SK-N-SH treated with all-trans-retinoic acid at 6 μM for 48 hours (cell line): ENCODE results near the gene SRP72.

ENCODE experiments used
- ATAC-seq: fragments of 200-7000 bp; cut with Tn5 transposase; 3 replicates; pipeline ENCODE4 v1.9.1; 2020; ENCODE audit warnings: mild to moderate bottlenecking, moderate library complexity
- ARNTL ChIP-seq: fragments of 450-650 bp; formaldehyde crosslinking; IDR thresholded peaks from 2 replicates; pipeline ENCODE4 v1.5.0; 2020; ENCODE audit warnings: low read depth, mild to moderate bottlenecking, moderate library complexity, borderline replicate concordance
- BACH2 ChIP-seq: fragments of 250-450 bp; sonication (Bioruptor Pico); IDR thresholded peaks from 2 replicates; pipeline ENCODE4 v1.9.0; 2021; ENCODE audit warnings: mild to moderate bottlenecking, borderline replicate concordance
- CSDC2 ChIP-seq: fragments of 250-450 bp; sonication (Bioruptor Pico); IDR thresholded peaks from 2 replicates; pipeline ENCODE4 v1.5.0; 2020; ENCODE audit warnings: mild to moderate bottlenecking, moderate library complexity
- GLIS3 ChIP-seq: fragments of 250-450 bp; sonication (Bioruptor Pico); IDR thresholded peaks from 2 replicates; pipeline ENCODE4 v1.5.0; 2020; ENCODE audit warnings: mild to moderate bottlenecking, moderate library complexity
- ISL1 ChIP-seq: fragments of 250-450 bp; sonication (Bioruptor Pico); IDR thresholded peaks from 2 replicates; pipeline ENCODE4 v2.1.2; 2022; ENCODE audit warnings: mild to moderate bottlenecking, moderate library complexity
- OSR1 ChIP-seq: fragments of 250-450 bp; sonication (Bioruptor Pico); IDR thresholded peaks from 2 replicates; pipeline ENCODE4 v1.8.0; 2022; ENCODE audit warnings: moderate library complexity, mild to moderate bottlenecking, inconsistent platforms
- PPARA ChIP-seq: fragments of 250-450 bp; sonication (Bioruptor Pico); IDR thresholded peaks from 2 replicates; pipeline ENCODE4 v1.5.0; 2020; ENCODE audit warnings: mild to moderate bottlenecking, borderline replicate concordance
- RARB ChIP-seq: fragments of 250-450 bp; sonication (Bioruptor Pico); IDR thresholded peaks from 2 replicates; pipeline ENCODE4 v1.8.0; 2021; ENCODE audit warnings: mild to moderate bottlenecking, moderate library complexity
- SNAI2 ChIP-seq: fragments of 250-450 bp; sonication (Bioruptor Pico); IDR thresholded peaks from 2 replicates; pipeline ENCODE4 v1.5.0; 2020; ENCODE audit warnings: mild to moderate bottlenecking, moderate library complexity
- TCF4 ChIP-seq: fragments of 250-450 bp; sonication (Bioruptor Pico); IDR thresholded peaks from 2 replicates; pipeline ENCODE4 v1.8.0; 2021; ENCODE audit warnings: mild to moderate bottlenecking, moderate library complexity, borderline replicate concordance
- TOX ChIP-seq: fragments of 250-450 bp; sonication (Bioruptor Pico); IDR thresholded peaks from 2 replicates; pipeline ENCODE4 v1.8.0; 2021; ENCODE audit warnings: mild to moderate bottlenecking, moderate library complexity, borderline replicate concordance
- ZC3H10 ChIP-seq: fragments of 250-450 bp; sonication (Bioruptor Pico); IDR thresholded peaks from 2 replicates; pipeline ENCODE4 v1.5.1; 2021; ENCODE audit warnings: mild to moderate bottlenecking, moderate library complexity
- ZFP3 ChIP-seq: fragments of 250-450 bp; sonication (Bioruptor Pico); IDR thresholded peaks from 2 replicates; pipeline ENCODE4 v1.5.0; 2020; ENCODE audit warnings: mild to moderate bottlenecking, moderate library complexity
- ZFP30 ChIP-seq: fragments of 450-650 bp; formaldehyde crosslinking; IDR thresholded peaks from 2 replicates; pipeline ENCODE4 v1.5.0; 2022; ENCODE audit warnings: mild to moderate bottlenecking, moderate library complexity
- ZNF565 ChIP-seq: fragments of 450-650 bp; formaldehyde crosslinking; conservative IDR thresholded peaks from 2 replicates; pipeline ENCODE4 v1.5.0; 2020; ENCODE audit warnings: low read depth, mild to moderate bottlenecking, moderate library complexity
- ZNF70 ChIP-seq: fragments of 450-650 bp; formaldehyde crosslinking; IDR thresholded peaks from 2 replicates; pipeline ENCODE4 v1.5.0; 2020; ENCODE audit warnings: mild to moderate bottlenecking, moderate library complexity
- ZNF8 ChIP-seq: fragments of 450-650 bp; formaldehyde crosslinking; IDR thresholded peaks from 2 replicates; pipeline ENCODE4 v1.5.0; 2020; ENCODE audit warnings: mild to moderate bottlenecking, moderate library complexity
- TF ChIP-seq, protein P1 (sequence below): fragments of 250-450 bp; sonication (Bioruptor Pico); IDR thresholded peaks from 2 replicates; pipeline ENCODE4 v1.5.1; 2020; ENCODE audit warnings: low read depth, mild to moderate bottlenecking, moderate library complexity
- TF ChIP-seq, protein P2 (sequence below): fragments of 250-450 bp; sonication (Bioruptor Pico); IDR thresholded peaks from 2 replicates; pipeline ENCODE4 v1.8.0; 2021; ENCODE audit warnings: low read depth, mild to moderate bottlenecking, moderate library complexity, borderline replicate concordance
- TF ChIP-seq, protein P3 (sequence below): fragments of 250-450 bp; sonication (Bioruptor Pico); IDR thresholded peaks from 2 replicates; pipeline ENCODE4 v1.8.0; 2020; ENCODE audit warnings: mild to moderate bottlenecking, moderate library complexity, borderline replicate concordance

Gene SRP72

DNA sequence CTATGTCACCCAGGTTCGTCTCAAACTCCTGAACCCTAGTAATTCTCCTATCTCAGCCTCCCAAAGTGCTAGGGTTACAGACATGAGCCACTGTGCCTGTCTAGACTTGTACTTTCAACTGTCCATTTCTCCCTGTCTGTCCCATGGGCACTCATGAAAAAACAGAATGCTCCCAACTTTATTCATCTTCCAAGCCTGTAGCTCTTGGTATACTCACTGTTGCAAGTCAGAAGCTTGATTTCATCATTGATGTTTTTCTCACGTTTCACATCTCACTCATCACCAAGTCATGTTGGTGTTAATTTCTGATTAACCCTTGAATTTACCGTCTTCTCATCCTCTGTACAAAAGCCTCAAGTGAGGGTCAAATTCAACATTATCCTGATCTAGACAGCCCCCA, 7.3 kb upstream of the SRP72 start:
- TF ChIP-seq ARNTL (CRISPR knock-in tag) (no peak), TCF4 (CRISPR knock-in tag) (no peak)
- TF ChIP-seq, protein P1, sequence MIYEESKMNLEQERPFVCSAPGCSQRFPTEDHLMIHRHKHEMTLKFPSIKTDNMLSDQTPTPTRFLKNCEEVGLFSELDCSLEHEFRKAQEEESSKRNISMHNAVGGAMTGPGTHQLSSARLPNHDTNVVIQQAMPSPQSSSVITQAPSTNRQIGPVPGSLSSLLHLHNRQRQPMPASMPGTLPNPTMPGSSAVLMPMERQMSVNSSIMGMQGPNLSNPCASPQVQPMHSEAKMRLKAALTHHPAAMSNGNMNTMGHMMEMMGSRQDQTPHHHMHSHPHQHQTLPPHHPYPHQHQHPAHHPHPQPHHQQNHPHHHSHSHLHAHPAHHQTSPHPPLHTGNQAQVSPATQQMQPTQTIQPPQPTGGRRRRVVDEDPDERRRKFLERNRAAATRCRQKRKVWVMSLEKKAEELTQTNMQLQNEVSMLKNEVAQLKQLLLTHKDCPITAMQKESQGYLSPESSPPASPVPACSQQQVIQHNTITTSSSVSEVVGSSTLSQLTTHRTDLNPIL (CRISPR knock-in tag) = no peak
- TF ChIP-seq, all 23 proteins: peak for 0
- no peak for ATAC-seq

DNA sequence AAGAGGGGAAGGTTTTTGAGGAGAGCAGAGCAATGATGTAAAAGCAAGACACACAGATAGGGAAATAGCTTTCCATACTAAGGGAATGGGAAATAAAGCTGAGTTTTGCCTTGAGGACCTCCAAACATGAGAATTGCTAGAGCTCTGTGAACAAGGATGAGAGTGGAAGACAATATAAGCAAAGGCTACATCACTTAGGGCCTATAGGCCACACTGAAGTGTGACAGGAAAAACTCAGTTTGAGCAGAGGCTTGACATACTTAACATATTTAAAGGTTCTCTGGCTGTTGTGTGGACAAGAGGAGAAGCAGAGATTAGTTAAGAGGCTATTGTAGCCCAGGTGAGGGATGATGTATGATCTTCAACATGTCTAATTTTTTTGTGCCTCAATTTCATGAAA, 5.3 kb upstream of the SRP72 start:
- TF ChIP-seq BACH2 (CRISPR knock-in tag) = no peak
- TF ChIP-seq ZFP3 (CRISPR knock-in tag) = no peak
- TF ChIP-seq OSR1 (CRISPR knock-in tag) = no peak
- TF ChIP-seq CSDC2 (CRISPR knock-in tag) = no peak
- TF ChIP-seq, protein P2, sequence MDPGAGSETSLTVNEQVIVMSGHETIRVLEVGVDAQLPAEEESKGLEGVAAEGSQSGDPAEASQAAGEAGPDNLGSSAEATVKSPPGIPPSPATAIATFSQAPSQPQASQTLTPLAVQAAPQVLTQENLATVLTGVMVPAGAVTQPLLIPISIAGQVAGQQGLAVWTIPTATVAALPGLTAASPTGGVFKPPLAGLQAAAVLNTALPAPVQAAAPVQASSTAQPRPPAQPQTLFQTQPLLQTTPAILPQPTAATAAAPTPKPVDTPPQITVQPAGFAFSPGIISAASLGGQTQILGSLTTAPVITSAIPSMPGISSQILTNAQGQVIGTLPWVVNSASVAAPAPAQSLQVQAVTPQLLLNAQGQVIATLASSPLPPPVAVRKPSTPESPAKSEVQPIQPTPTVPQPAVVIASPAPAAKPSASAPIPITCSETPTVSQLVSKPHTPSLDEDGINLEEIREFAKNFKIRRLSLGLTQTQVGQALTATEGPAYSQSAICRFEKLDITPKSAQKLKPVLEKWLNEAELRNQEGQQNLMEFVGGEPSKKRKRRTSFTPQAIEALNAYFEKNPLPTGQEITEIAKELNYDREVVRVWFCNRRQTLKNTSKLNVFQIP (CRISPR knock-in tag) = no peak
- TF ChIP-seq ARNTL (CRISPR knock-in tag) = no peak
- TF ChIP-seq ZFP30 (CRISPR knock-in tag) = no peak
- TF ChIP-seq SNAI2 (CRISPR knock-in tag) = no peak
- no peak for TF ChIP-seq GLIS3 (CRISPR knock-in tag)
- no peak for TF ChIP-seq PPARA (CRISPR knock-in tag)
- no peak for TF ChIP-seq ISL1 (CRISPR knock-in tag)
- TF ChIP-seq, protein P3, sequence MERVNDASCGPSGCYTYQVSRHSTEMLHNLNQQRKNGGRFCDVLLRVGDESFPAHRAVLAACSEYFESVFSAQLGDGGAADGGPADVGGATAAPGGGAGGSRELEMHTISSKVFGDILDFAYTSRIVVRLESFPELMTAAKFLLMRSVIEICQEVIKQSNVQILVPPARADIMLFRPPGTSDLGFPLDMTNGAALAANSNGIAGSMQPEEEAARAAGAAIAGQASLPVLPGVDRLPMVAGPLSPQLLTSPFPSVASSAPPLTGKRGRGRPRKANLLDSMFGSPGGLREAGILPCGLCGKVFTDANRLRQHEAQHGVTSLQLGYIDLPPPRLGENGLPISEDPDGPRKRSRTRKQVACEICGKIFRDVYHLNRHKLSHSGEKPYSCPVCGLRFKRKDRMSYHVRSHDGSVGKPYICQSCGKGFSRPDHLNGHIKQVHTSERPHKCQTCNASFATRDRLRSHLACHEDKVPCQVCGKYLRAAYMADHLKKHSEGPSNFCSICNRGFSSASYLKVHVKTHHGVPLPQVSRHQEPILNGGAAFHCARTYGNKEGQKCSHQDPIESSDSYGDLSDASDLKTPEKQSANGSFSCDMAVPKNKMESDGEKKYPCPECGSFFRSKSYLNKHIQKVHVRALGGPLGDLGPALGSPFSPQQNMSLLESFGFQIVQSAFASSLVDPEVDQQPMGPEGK (CRISPR knock-in tag) = no peak
- TF ChIP-seq ZC3H10 (CRISPR knock-in tag) = no peak
- ATAC-seq = no peak

DNA sequence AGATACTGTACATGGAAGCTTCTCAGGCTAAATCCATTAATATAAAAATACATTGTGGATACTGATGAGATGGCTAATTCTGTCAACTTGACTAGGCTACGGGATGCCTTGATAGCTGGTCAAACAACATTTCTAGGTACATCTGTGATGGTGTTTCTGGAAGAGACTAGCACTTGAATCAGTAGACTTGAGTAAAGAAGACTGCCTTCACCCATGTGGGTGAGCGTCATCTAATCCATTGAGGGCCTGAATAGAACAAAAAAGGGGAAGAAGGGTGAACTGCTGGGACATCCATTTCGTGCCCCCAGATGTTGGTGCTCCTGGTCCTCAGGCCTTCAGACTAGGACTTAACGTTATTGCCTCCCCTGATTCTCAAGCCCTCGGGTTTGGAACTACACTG, 3.7 kb upstream of the SRP72 start:
- ATAC-seq = no peak
- TF ChIP-seq TOX (CRISPR knock-in tag) (no peak), GLIS3 (CRISPR knock-in tag) (no peak), PPARA (CRISPR knock-in tag) (no peak), ARNTL (CRISPR knock-in tag) (no peak)

DNA sequence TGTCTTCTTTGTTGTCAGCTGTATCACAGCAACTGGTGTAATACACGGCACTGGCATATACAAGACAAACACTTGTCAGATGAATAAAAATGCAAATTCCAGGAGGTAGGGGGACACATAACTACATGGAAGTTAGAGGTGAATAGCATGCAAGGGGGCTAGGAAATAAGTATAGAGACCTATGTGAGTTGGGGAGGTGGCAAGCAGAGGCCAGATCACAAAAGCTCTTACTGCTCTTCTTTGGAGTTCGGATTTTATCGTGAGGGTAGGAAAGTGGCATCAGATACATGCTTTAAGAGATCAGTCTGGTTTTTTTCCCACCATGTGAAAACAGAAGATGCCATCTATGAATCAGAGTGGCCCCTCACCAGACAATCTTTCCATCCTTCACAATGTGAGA, 2.8 kb upstream of the SRP72 start:
- TF ChIP-seq ZC3H10 (CRISPR knock-in tag) (no peak), ZNF70 (peak; percentile 72), ZNF565 (no peak)
- no peak for ATAC-seq

DNA sequence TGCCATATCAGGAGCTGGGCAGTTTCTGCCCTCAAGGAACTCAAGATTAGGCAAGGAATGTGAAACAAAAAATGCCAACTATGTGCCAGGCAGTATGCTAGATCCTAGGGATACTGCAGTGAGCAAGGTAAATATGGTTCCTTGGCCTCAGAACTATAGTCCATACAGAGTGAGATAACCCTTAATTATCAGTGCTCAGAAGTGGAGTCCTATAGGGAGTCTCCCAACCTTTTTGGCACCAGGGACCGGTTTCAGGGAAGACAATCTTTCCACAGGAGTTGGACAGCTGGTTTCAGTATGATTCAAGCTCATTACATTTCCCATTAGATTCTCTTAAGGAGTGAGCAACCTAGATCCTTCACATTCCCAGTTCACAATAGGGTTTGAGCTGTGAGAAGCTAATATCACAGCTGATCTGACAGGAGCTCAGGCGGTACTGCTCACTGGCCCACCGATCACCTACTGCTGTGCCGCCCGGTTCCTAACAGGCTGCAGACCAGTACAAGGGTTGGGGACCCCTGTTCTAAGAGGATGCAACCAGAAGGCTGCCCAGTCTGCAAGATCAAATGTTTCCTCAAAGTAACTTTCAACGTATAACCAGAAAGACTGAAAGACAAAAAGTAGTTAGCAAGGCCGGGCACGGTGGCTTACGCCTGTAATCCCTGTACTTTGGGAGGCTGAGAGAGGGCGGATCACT, 1.7 kb upstream of the SRP72 start:
- ATAC-seq = peak; percentile 21
- TF ChIP-seq ZFP3 (CRISPR knock-in tag) (no peak), PPARA (CRISPR knock-in tag) (no peak), SNAI2 (CRISPR knock-in tag) (no peak), ZNF565 (no peak)

DNA sequence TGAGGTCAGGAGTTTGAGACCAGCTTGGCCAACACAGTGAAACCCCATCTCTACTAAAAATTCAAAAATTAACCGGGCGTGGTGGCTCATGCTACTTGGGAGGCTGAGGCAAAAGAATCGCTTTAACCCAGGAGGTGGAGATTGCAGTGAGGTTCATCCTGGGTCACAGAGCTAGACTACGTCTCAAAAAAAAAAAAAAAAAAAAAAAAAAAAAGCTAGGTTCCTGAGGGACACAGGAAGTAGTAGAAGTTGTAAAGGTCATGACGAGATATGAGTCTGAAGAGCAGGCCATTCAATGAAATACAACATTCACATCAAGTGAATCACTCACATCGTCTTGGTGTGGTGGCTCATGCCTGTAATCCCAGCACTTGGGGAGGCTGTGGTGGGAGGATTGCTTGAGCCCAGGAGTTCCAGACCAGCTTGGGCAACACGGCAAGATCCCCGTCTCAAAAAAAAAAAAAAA, 1.1 kb upstream of the SRP72 start:
- ATAC-seq = peak; percentile 71

DNA sequence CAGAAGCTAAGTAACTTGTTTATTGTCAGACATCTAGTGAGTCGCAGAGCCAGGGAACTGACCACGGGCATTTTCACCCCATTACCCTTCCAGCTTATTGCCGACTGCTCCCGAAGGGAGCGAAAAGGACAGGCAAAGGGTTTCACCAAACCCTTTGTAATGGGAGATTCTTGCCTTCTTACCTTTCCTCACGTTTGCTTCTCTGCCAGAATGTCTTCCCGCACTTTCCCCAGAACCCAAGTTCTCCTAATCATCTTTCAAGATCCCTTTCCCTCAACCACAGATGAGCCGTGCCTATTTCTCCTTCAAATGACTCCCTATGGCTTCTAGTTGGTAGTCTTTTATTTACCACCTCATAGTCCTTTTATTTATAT, 520 bp upstream of the SRP72 start:
- 0 out of 3 replicates have a peak, but pooled peaks have one; percentile 2 for ATAC-seq
- TF ChIP-seq ZFP30 (CRISPR knock-in tag) (no peak), ZNF565 (no peak), CSDC2 (CRISPR knock-in tag) (no peak), ZNF8 (CRISPR knock-in tag) (no peak), RARB (CRISPR knock-in tag) (no peak), TCF4 (CRISPR knock-in tag) (no peak), ISL1 (CRISPR knock-in tag) (no peak)
- TF ChIP-seq, protein P3 (CRISPR knock-in tag) = no peak
- TF ChIP-seq, protein P2 (CRISPR knock-in tag) = no peak
- TF ChIP-seq, protein P1 (CRISPR knock-in tag) = no peak
